CD4-positive, alpha-beta T cell treated with Interleukin-15 for 4 hours (primary cell): ENCODE data around the gene FCHSD2.
"Not testable (repeated sequence)": the region's sequence is repeated elsewhere in the genome, so short reads cannot be mapped to it uniquely, and the experiment has no call there.

ENCODE experiments used
- DNase-seq: peaks from one replicate; pipeline ENCODE4 v3.0.0-alpha.2; 2020; ENCODE audit warnings: low spot score

FCHSD2 gene

GRCh38 chr11:72867970-72868369 lies 274.1 kb downstream of the FCHSD2 start:
- DNase-seq, result no peak

GRCh38 chr11:72864702-72865655 lies 277.1 kb downstream of the FCHSD2 start:
- DNase-seq, result no peak

GRCh38 chr11:72863916-72864315 lies 278.2 kb downstream of the FCHSD2 start:
- no peak for DNase-seq

- no peak for DNase-seq
These were observed 279.0 kb downstream of the FCHSD2 start for GRCh38 chr11:72863091-72863490.

GRCh38 chr11:72860592-72860991 lies 281.5 kb downstream of the FCHSD2 start:
- DNase-seq, result no peak

GRCh38 chr11:72860010-72860409 lies 282.1 kb downstream of the FCHSD2 start:
- no peak for DNase-seq

GRCh38 chr11:72859126-72859525 lies 283.0 kb downstream of the FCHSD2 start:
- no peak for DNase-seq

GRCh38 chr11:72858267-72858666 lies 283.9 kb downstream of the FCHSD2 start:
- not testable (repeated sequence) for DNase-seq

GRCh38 chr11:72856551-72857345 lies 285.4 kb downstream of the FCHSD2 start:
- no peak for DNase-seq

GRCh38 chr11:72856065-72856464 lies 286.1 kb downstream of the FCHSD2 start:
- DNase-seq, result no peak

GRCh38 chr11:72851726-72852125 lies 290.4 kb downstream of the FCHSD2 start:
- no peak for DNase-seq

GRCh38 chr11:72850832-72851231 lies 291.3 kb downstream of the FCHSD2 start:
- no peak for DNase-seq

- DNase-seq, result peak; percentile 58
These were observed 293.2 kb downstream of the FCHSD2 start for GRCh38 chr11:72848846-72849466.

GRCh38 chr11:72844356-72844755 lies 297.8 kb downstream of the FCHSD2 start:
- no peak for DNase-seq

GRCh38 chr11:72842653-72843330 lies 299.3 kb downstream of the FCHSD2 start:
- no peak for DNase-seq

GRCh38 chr11:72842126-72842525 lies 300.0 kb downstream of the FCHSD2 start:
- DNase-seq, result no peak

- DNase-seq, result no peak
These were observed 300.7 kb downstream of the FCHSD2 start for GRCh38 chr11:72841397-72841796.

GRCh38 chr11:72840780-72841179 lies 301.3 kb downstream of the FCHSD2 start:
- no peak for DNase-seq

GRCh38 chr11:72838691-72839305 lies 303.3 kb downstream of the FCHSD2 start:
- DNase-seq, result no peak

- DNase-seq, result no peak
These were observed 306.0 kb downstream of the FCHSD2 start for GRCh38 chr11:72836111-72836510.

- DNase-seq, result no peak
These were observed 307.2 kb downstream of the FCHSD2 start for GRCh38 chr11:72834905-72835304.
